Fibroblast of lung (primary cell): ENCODE data around the gene YTHDC2.

Experiments used
- CTCF ChIP-seq, 2 donors: IDR thresholded peaks in 1 of 2; conservative IDR thresholded peaks in 1 of 2; 1 replicate in 1 of 2; 2 replicates in 1 of 2; pipeline ENCODE4 v1.5.1; 2011 to 2012; ENCODE audit warnings: low read length in 2 of 2, control low read depth in 1 of 2, inconsistent platforms in 1 of 2, low read depth in 1 of 2, mild to moderate bottlenecking in 1 of 2
- EZH2 ChIP-seq: IDR thresholded peaks from 2 replicates; pipeline ENCODE4 v1.5.1; 2012; ENCODE audit warnings: low read length, control low read depth, mild to moderate bottlenecking; ENCODE audit errors: missing control alignments

GRCh38 chr5:113507601-113508000 lies 5.9 kb upstream of the YTHDC2 start:
- TF ChIP-seq CTCF (conservative IDR thresholded peaks at IDR 0.05 in 1 of 2, IDR thresholded peaks at IDR 0.05 in 1 of 2; ENCODE audit: low read depth in 1 of 2, low read length in 2 of 2) (no peak), EZH2 (no peak)
